ENCODE results near the gene NUBP2.
A peak's percentile ranks its signal among the peaks of the same experiment; 100 is the strongest.

The NUBP2 gene

GRCh38 chr16:1769402-1770300 is 13.1 kb upstream of the NUBP2 start:
- Histone ChIP-seq H2AFZ (ENCODE audit: low read length) (no peak overlapping the region), H3K27me3 (ENCODE audit: insufficient read depth, low read length, poor library complexity, severe bottlenecking) (no peaks in the 10 kb centered on the region), H3K4me3 (ENCODE audit: low read length, poor library complexity, severe bottlenecking) (no peak overlapping the region), H3K9me3 (ENCODE audit: insufficient read depth, low read depth, low read length) (no peaks in the 10 kb centered on the region), H4K20me1 (ENCODE audit: insufficient read depth, low read length, poor library complexity, severe bottlenecking) (peaks cover 10% of the 10 kb centered on the region), H3K36me3 (ENCODE audit: insufficient read depth, low read length) (no peaks in the 10 kb centered on the region), H3F3A (ENCODE audit: low read depth) (no peaks in the 10 kb centered on the region), H3K4me2 (ENCODE audit: low read depth, low read length, poor library complexity, severe bottlenecking) (no peak overlapping the region), H3K9me2 (replicated peaks; ENCODE audit: low read depth, low read length) (no peaks in the 10 kb centered on the region), H3K9ac (ENCODE audit: low read depth, low read length, poor library complexity, severe bottlenecking) (no peak overlapping the region), H3K4me1 (ENCODE audit: insufficient read depth, low read length, poor library complexity, severe bottlenecking) (no peaks in the 10 kb centered on the region), H3K79me2 (ENCODE audit: insufficient read depth, low read length) (peaks cover 22% of the 10 kb centered on the region; the same call in 1 of the 2 replicates)
- no peak for TF ChIP-seq CTCF (conservative IDR thresholded peaks at IDR 0.05; ENCODE audit: low read length)
- TF ChIP-seq EZH2phosphoT487 (IDR thresholded peaks at IDR 0.05; ENCODE audit: borderline replicate concordance): no peak

GRCh38 chr16:1770328-1771187 is 12.2 kb upstream of the NUBP2 start:
- Histone ChIP-seq H3K79me2 (ENCODE audit: insufficient read depth, low read length) (peaks cover 23% of the 10 kb centered on the region; the same call in 1 of the 2 replicates), H3K27me3 (ENCODE audit: insufficient read depth, low read length, poor library complexity, severe bottlenecking) (no peaks in the 10 kb centered on the region), H3K36me3 (ENCODE audit: insufficient read depth, low read length) (no peaks in the 10 kb centered on the region), H2AFZ (ENCODE audit: low read length) (no peak overlapping the region), H3K9me2 (replicated peaks; ENCODE audit: low read depth, low read length) (no peaks in the 10 kb centered on the region), H3K4me2 (ENCODE audit: low read depth, low read length, poor library complexity, severe bottlenecking) (peak overlapping the region; percentile 85), H3K9me3 (ENCODE audit: insufficient read depth, low read depth, low read length) (no peaks in the 10 kb centered on the region), H3K4me3 (ENCODE audit: low read length, poor library complexity, severe bottlenecking) (peak overlapping the region; percentile 95), H3K9ac (ENCODE audit: low read depth, low read length, poor library complexity, severe bottlenecking) (peak overlapping the region; percentile 86), H4K20me1 (ENCODE audit: insufficient read depth, low read length, poor library complexity, severe bottlenecking) (peaks cover 10% of the 10 kb centered on the region), H3K4me1 (ENCODE audit: insufficient read depth, low read length, poor library complexity, severe bottlenecking) (no peaks in the 10 kb centered on the region), H3F3A (ENCODE audit: low read depth) (no peaks in the 10 kb centered on the region)
- TF ChIP-seq CTCF (conservative IDR thresholded peaks at IDR 0.05; ENCODE audit: low read length) (no peak), EZH2phosphoT487 (IDR thresholded peaks at IDR 0.05; ENCODE audit: borderline replicate concordance) (no peak)

- no peaks in the 10 kb centered on the region for H3K36me3 ChIP-seq (ENCODE audit: insufficient read depth, low read length)
- no peak for TF ChIP-seq CTCF (conservative IDR thresholded peaks at IDR 0.05; ENCODE audit: low read length)
- no peak for TF ChIP-seq EZH2phosphoT487 (IDR thresholded peaks at IDR 0.05; ENCODE audit: borderline replicate concordance)
Measured at GRCh38 chr16:1771188-1771863, 11.4 kb upstream of the NUBP2 start, which contains the start of gene NME3. Gene NME3 (minus strand): TSS chr16:1771543. CDS start chr16:1771534, 9 bp downstream.

More at GRCh38 chr16:1771188-1771863, 11.4 kb upstream of the NUBP2 start, which contains the start of gene NME3:
- Histone ChIP-seq H3K4me1 (ENCODE audit: insufficient read depth, low read length, poor library complexity, severe bottlenecking) (no peaks in the 10 kb centered on the region), H3K79me2 (ENCODE audit: insufficient read depth, low read length) (peaks cover 23% of the 10 kb centered on the region; the same call in 1 of the 2 replicates), H2AFZ (ENCODE audit: low read length) (no peak within 1 kb of the TSS; the same call in 1 of the 2 replicates), H3F3A (ENCODE audit: low read depth) (no peaks in the 10 kb centered on the region), H3K4me3 (ENCODE audit: low read length, poor library complexity, severe bottlenecking) (peak within 1 kb of the TSS; percentile 95), H3K9ac (ENCODE audit: low read depth, low read length, poor library complexity, severe bottlenecking) (peak within 1 kb of the TSS; percentile 86), H3K9me2 (replicated peaks; ENCODE audit: low read depth, low read length) (no peaks in the 10 kb centered on the region), H3K4me2 (ENCODE audit: low read depth, low read length, poor library complexity, severe bottlenecking) (peak within 1 kb of the TSS; percentile 85), H3K9me3 (ENCODE audit: insufficient read depth, low read depth, low read length) (no peaks in the 10 kb centered on the region), H4K20me1 (ENCODE audit: insufficient read depth, low read length, poor library complexity, severe bottlenecking) (peaks cover 10% of the 10 kb centered on the region), H3K27me3 (ENCODE audit: insufficient read depth, low read length, poor library complexity, severe bottlenecking) (no peaks in the 10 kb centered on the region)
